ENCODE data around the gene ATP6V0E1.
"Not testable (repeated sequence)": the region's sequence is repeated elsewhere in the genome, so short reads cannot be mapped to it uniquely, and the experiment has no call there.

The ATP6V0E1 gene

DNA sequence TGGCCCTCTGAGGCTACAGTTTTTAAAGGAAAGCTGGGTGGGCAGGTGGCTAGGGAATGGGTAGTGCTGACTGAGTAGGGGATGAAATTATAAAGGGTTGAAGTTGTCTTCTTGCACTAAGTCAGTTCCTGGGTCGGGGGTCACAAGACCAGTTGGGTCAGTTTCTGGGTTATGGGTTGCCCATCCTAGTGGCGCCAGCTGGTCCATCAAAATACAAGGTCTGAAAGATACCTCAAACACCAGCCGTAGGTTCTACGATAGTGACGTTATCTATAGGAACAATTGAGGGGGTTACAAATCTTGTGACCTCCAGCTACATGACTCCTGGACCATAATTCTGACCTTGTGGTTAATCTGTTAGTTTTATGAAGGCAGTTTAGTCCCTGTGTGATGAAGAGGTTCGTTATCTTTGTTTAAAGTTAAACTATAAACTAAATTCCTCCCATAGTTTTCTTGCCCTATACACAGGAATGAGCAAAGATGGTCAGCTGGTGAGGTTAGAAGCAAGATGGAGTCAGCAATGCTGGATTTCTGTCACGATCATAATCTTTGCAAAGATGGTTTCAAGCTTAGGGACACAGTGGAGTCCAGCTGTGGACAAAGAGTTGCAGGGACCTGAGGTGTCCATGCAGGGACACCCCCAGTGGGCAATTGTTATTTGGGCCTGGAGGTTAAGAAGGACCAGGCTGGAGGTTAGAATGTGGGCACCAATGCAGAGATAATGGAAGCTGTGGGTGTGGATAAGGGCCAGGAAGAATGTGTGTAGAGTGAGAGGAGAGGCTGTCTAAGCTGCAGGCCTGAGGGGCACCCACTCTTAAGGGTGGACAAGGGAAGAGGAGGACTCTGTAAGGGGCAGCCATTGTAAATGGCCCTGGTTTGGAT is 58.6 kb downstream of the ATP6V0E1 start:
- DNase-seq: no peak

DNA sequence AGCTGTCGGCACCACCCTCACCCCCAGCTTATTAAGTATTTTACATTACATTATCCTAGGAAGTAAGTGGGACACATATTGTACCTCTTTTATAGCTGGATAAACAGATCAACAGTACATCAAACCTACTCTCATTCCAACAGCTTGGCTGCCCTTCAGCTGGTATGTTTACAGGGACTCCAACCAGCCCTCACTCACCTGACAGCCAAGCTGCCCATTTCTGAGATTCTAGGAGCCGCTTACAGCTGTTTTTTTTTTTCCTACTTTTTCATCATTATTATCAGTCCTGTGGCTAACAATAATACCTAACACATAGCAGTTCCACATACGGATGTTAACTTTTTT is 59.2 kb downstream of the ATP6V0E1 start:
- DNase-seq: no peak

DNA sequence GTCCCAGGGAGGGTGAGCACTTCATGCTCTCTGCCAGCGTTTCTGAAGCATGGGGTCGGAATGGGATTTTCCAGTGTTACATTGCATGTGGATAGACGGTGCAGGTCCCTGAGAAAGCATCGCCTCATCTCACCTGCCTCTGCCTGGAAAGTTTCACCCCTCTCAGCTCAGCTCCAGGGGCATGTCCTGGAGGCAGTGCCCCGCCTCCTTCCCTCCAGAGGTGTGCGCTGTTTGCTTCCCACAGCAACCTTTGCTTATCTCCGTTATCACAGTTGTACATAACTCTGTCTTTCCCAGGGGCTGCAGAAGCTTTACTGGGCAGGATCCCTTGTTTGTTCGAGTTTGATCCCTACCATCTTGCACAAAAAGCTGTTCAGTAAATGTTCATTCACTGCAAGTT is 61.9 kb downstream of the ATP6V0E1 start:
- no peak for DNase-seq

GRCh38 chr5:173047096-173047837 is 63.7 kb downstream of the ATP6V0E1 start:
- DNase-seq: not testable (repeated sequence)

DNA sequence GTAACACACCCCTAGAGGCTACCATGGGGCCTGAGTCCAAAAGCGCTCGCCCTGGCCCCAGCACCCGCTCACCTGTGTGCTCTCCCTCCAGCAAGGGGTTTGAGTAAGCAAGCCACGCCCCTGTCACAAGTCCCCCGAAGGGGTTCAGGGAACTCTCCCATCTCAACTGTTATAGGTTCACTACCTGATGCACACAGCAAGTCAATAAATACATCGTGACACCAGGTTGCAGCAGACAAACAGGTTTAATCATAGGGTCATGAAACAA is 64.2 kb downstream of the ATP6V0E1 start:
- DNase-seq: no peak

DNA sequence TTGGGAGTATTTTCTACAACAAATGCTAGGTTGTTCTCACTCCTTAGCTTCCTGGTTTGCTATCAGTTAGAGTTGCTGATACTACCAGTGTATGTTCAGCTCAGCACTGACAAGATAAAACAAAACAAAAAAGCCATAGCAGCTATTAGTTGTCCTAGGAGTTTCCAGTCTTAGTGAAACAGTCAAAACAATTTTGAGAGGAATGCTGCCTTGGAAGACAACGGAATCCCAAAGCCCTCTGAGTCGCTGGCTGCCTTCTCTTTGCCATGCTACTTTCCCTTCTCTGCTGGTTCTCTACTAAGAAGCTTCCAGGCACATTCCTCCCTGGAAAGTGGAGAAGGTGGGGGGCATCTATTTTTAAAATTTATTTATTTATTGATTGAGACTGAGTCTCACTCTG is 67.2 kb downstream of the ATP6V0E1 start:
- no peak for DNase-seq

- DNase-seq: no peak
These were observed 68.2 kb downstream of the ATP6V0E1 start for GRCh38 chr5:173051746-173052145.

DNA sequence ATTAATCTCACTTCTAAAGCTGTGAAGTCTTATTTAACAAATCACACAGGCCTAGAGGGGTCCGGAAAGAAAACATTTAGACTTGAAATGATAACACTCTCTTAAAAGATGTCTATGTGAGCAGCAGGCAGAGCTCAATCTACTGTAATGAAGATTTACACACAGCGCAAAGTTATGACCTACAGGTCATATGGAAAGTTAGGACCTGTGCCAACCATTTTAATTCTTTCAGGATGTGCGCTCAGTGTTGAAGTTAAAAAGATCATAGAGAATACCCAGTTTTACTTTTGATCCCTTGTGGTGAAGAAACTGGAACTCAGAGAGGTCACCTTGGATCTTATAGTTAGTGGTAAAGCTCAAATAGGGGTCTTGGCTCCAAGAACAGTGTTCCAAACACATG is 69.5 kb downstream of the ATP6V0E1 start:
- no peak for DNase-seq

GRCh38 chr5:173055042-173055721 is 71.6 kb downstream of the ATP6V0E1 start:
- DNase-seq: no peak

GRCh38 chr5:173055722-173055982 is 72.1 kb downstream of the ATP6V0E1 start:
- no peak for DNase-seq

- peak; percentile 99 for DNase-seq
These were observed 72.6 kb downstream of the ATP6V0E1 start, which contains the start of gene CREBRF for GRCh38 chr5:173055983-173056782. CREBRF (plus strand) TSS chr5:173056352; CDS start chr5:173080776, 24,424 bp downstream.

GRCh38 chr5:173056783-173057061 is 73.2 kb downstream of the ATP6V0E1 start:
- no peak for DNase-seq

GRCh38 chr5:173057062-173057924 is 73.7 kb downstream of the ATP6V0E1 start:
- peak; percentile 96 for DNase-seq

- no peak for DNase-seq
These were observed 78.6 kb downstream of the ATP6V0E1 start for GRCh38 chr5:173062141-173062540.

DNA sequence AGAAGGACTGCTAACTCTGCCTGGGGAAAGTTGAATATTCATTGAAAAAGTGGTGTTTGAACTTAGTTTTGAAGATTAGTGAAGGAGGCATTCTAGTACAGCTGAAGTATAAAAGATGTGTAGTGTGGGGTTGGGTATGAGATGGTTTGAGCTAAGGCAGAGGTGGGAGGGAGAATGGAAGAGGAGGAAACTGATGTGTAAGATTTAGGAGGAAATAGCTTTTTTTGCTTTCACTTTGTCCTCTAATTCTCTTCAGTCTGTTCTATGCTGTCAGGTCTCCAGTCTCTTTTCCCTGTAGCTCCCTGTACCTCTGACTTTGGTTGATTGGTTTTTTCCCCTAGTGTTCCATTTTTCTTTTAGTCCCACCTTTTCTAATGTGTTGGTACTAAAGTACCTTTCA is 81.6 kb downstream of the ATP6V0E1 start:
- DNase-seq: no peak

DNA sequence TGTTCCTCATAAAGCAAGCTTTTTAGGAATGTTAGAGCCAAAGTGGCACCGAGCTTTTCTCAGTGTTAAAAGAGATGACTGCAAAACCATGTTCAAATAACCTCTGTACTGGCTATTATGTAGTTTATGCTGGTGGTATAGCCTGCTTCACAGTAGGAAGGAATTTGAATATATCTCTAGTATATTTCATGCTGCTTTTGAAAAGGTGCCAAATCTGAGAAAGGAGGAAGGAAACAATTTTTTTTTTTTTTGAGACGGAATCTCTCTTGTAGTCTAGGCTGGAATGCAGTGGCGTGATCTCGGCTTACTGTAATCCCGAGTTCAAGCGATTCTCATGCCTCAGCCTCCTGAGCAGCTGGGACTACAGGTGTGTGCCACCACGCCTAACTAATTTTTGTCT is 86.1 kb downstream of the ATP6V0E1 start:
- no peak for DNase-seq

DNA sequence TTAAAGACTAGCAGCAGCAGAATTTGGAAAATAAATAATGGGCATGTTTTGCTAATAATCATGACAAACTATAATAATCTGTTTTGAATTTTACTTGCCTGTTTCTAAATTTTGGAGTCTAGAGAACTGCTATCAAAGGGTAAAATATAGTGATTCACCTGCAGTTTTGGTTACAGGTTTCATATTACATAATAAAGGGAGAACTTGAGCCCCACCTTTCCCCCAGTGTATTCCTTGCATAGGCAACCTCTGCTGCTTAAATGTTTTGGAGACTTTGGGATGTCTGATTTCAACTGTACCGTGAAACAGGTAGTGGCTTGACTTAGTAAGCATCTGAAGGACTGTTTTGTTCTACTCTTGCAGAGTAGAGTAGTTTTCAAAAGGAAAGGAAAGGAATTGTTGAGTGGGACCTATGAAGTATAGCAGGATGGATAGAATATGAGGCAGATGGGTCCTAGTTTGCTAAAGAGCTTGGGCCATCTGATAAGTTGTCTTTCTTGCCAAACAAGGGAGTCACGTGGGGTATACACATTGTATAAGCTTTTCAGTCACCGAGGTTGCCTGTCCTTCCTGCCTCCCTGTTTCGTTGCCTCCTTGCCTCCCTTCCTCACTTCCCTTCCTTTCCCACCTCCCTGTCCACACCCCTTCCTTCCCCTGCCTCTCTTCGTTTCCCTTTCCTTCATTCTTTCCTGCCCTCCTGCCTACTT is 91.7 kb downstream of the ATP6V0E1 start:
- DNase-seq: no peak

- no peak for DNase-seq
These were observed 92.4 kb downstream of the ATP6V0E1 start for GRCh38 chr5:173075970-173076369.

DNA sequence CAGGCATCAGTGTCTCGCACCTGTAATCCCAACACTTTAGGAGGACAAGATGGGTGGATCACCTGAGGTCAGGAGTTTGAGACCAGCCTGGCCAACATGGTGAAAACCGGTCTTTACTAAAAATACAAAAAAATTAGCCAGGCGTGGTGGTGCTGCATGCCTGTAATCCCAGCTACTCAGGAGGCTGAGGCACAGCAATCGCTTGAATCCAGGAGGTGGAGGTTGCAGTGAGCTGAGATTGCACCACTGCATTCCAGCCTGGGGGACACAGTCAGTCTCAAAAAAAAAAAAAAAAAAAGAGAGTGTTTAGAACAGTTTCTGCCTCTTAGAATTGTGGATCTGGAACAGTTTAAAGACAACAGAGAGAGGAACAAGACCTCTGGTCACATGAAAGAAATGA is 92.9 kb downstream of the ATP6V0E1 start:
- not testable (repeated sequence) for DNase-seq

DNA sequence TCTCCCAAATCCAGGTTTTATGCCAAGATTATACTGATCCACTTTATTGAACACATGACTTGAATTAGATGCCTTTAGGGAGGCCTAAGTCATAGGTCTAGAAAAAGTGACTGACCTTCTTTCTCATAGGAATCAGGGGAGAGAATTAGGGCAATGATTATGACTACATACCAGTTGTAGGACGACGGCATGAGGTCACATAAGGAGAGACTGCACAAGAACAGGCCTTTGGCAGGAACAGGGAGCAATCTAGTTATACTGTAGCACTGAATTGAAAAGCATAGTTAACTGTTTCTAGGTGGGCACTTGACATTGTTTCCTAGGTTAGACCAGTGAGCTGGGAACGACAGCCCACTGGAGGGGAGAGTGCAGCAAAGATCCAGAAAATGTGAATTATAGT is 95.3 kb downstream of the ATP6V0E1 start:
- no peak for DNase-seq

All from activated gamma-delta T cell (primary cell).